ENCODE data around the gene NOS3.

DNA sequence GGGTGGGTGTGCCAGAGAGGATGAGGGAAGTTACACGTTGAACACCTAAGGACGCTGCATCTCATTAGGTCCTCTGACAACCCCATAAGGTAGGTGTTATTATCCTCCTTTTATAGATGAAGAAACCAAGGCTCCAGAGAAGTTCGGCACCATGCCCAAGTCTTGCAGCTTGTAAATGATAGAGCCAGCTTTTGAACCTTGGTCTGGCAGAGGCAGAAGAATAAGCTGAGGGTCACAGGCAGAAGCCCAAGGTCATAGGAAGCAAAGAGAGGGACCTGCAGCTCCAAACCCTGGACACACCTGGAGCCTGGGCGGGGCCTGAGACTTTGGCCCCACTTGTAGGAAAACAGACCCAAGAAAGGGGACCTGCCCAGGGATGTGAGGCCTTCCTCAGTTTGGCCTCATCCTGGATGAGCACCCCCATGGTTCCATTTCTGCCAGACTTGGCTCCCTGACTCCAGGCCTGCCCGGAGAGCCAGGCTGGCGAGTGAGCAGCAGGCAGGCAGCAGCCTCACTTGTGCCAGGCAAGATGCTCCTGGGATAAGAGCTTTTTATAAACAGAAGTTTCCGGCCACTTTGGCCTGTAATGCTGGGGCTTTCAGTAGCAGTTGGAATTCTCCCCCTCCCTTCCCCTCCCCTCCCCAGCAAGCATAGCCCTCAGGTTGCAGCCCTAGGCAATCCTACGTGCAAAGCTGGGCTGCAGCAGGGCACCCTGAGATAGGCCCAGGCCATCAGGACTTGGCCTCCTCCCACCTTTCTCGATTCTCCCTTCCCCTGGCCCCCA is 15.1 kb upstream of the NOS3 start:
- TF ChIP-seq POLR2A (IDR thresholded peaks at IDR 0.05; ENCODE audit: low read depth, low read length): no peak
- TF ChIP-seq POLR2AphosphoS5 (IDR thresholded peaks at IDR 0.05; ENCODE audit: insufficient read depth, low read depth, low read length): no peak
- TF ChIP-seq, protein P1, sequence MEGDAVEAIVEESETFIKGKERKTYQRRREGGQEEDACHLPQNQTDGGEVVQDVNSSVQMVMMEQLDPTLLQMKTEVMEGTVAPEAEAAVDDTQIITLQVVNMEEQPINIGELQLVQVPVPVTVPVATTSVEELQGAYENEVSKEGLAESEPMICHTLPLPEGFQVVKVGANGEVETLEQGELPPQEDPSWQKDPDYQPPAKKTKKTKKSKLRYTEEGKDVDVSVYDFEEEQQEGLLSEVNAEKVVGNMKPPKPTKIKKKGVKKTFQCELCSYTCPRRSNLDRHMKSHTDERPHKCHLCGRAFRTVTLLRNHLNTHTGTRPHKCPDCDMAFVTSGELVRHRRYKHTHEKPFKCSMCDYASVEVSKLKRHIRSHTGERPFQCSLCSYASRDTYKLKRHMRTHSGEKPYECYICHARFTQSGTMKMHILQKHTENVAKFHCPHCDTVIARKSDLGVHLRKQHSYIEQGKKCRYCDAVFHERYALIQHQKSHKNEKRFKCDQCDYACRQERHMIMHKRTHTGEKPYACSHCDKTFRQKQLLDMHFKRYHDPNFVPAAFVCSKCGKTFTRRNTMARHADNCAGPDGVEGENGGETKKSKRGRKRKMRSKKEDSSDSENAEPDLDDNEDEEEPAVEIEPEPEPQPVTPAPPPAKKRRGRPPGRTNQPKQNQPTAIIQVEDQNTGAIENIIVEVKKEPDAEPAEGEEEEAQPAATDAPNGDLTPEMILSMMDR (IDR thresholded peaks at IDR 0.05; ENCODE audit: extremely low read depth in 1 of 2, insufficient read depth in 1 of 2, low read depth in 1 of 2, low read length in 2 of 2): no peak
